GM12878 (cell line): ENCODE data around the gene KLK8. TPM values are rescaled to one million over a fixed set of nuclear protein-coding genes. Genes with fewer than 3 reads are reported as not detected.

Source experiments
- ATAC-seq: fragments of 200-7000 bp; cut with Tn5 transposase; 3 replicates; pipeline ENCODE4 v1.9.1; 2020; ENCODE audit warnings: mild to moderate bottlenecking, moderate library complexity
- BruUV-seq: library from RNA; stranded (reverse); fragments of 400-500 nt; replicated peaks from 2 replicates; lab custom pipeline; 2021; lab: Mats Ljungman, UMichigan
- CTCF ChIA-PET: fragments of 300-600 bp; sonication (Branson Sonifier 250); formaldehyde crosslinking; extraction: SDS; loops from one replicate; lab custom pipeline; 2021; ENCODE audit warnings: inconsistent platforms; lab: Yijun Ruan, JAX
- POLR2A ChIA-PET: fragments of 350-600 bp; formaldehyde crosslinking; extraction: SDS; loops from one replicate; lab custom pipeline; 2021; ENCODE audit warnings: inconsistent platforms; lab: Charles Lee
- RAD21 ChIA-PET: fragments of 300-600 bp; sonication (Branson Sonifier 250); formaldehyde crosslinking; loops from one replicate; lab custom pipeline; 2023; ENCODE audit warnings: antibody characterized with exemption; ENCODE audit not compliant: unreplicated experiment; lab: Charles Lee
- SMC1A ChIA-PET: fragments of 300-600 bp; sonication (Branson Sonifier 250); formaldehyde crosslinking; loops from one replicate; lab custom pipeline; 2023; ENCODE audit not compliant: unreplicated experiment, uncharacterized antibody; lab: Charles Lee
- DNase-seq: peaks from one replicate; pipeline ENCODE4 v3.0.0-alpha.2; 2011; ENCODE audit warnings: low read depth, low spot score
- FAIRE-seq: peaks from 3 replicates; lab custom pipeline; 2011; peaks lifted over from hg19 to GRCh38; lab: Jason Lieb, UNC
- H2AFZ ChIP-seq: 2 replicates; pipeline ENCODE4 v1.6.0; 2011; ENCODE audit warnings: low read depth, low read length, control low read depth; ENCODE audit not compliant: control insufficient read depth
- H3K27ac ChIP-seq: 2 replicates; pipeline ENCODE4 v1.5.1; 2011; ENCODE audit warnings: control low read depth; ENCODE audit not compliant: control insufficient read depth, insufficient read depth
- H3K27me3 ChIP-seq, 2 experiments: replicated peaks in 1 of 2; 2 replicates each; pipeline versions ENCODE4 v1.6.0 to v1.6.1; 2011; ENCODE audit warnings: low read length in 1 of 2; ENCODE audit not compliant: control insufficient read depth in 2 of 2, insufficient read depth in 2 of 2
- H3K36me3 ChIP-seq, 2 experiments: 2 replicates each; pipeline ENCODE4 v1.5.1; 2011; ENCODE audit warnings: low read length in 1 of 2; ENCODE audit not compliant: control insufficient read depth in 2 of 2, insufficient read depth in 2 of 2
- H3K4me1 ChIP-seq: 2 replicates; pipeline ENCODE4 v1.6.1; 2011; ENCODE audit warnings: mild to moderate bottlenecking, low read length, moderate library complexity, mixed read lengths; ENCODE audit not compliant: control insufficient read depth, insufficient read depth
- H3K4me2 ChIP-seq: 2 replicates; pipeline ENCODE4 v1.6.0; 2011; ENCODE audit warnings: control low read depth; ENCODE audit not compliant: control insufficient read depth, insufficient read depth
- H3K4me3 ChIP-seq: fragments of 200-600 bp; sonication (generic); 2 replicates; pipeline ENCODE4 v1.5.1; 2016
- H3K79me2 ChIP-seq: 2 replicates; pipeline ENCODE4 v1.6.0; 2011; ENCODE audit warnings: low read length; ENCODE audit not compliant: control insufficient read depth, insufficient read depth
- H3K9ac ChIP-seq: 2 replicates; pipeline ENCODE4 v1.8.0; 2011; ENCODE audit warnings: low read length, control low read depth, mixed read lengths; ENCODE audit not compliant: control insufficient read depth, insufficient read depth
- H3K9me3 ChIP-seq: replicated peaks from 3 replicates; pipeline ENCODE4 v1.5.1; 2011; ENCODE audit warnings: mild to moderate bottlenecking, low read length; ENCODE audit not compliant: control insufficient read depth, insufficient read depth
- H4K20me1 ChIP-seq: 2 replicates; pipeline ENCODE4 v1.6.0; 2011; ENCODE audit not compliant: control insufficient read depth, insufficient read depth
- ASH2L ChIP-seq: fragments of 300-600, 200-600 bp; sonication (generic); IDR thresholded peaks from 2 replicates; pipeline ENCODE4 v1.6.1; 2017; ENCODE audit warnings: low read depth, mild to moderate bottlenecking, borderline replicate concordance
- CEBPB ChIP-seq, 2 experiments: fragments of 150-350 bp in 1 of 2; IDR thresholded peaks; 2 replicates each; pipeline ENCODE4 v1.6.1; 2012 to 2014; ENCODE audit warnings: low read depth in 2 of 2, low read length in 2 of 2, borderline replicate concordance in 1 of 2, inconsistent platforms in 1 of 2
- FOXM1 ChIP-seq: IDR thresholded peaks from 2 replicates; pipeline ENCODE4 v1.6.1; 2012; ENCODE audit warnings: low read depth, mild to moderate bottlenecking, inconsistent platforms, low read length, moderate library complexity
- LARP7 ChIP-seq: fragments of 450-650 bp; IDR thresholded peaks from 2 replicates; pipeline ENCODE4 v1.6.1; 2017; ENCODE audit warnings: mild to moderate bottlenecking
- NBN ChIP-seq: fragments of 450-650 bp; IDR thresholded peaks from 2 replicates; pipeline ENCODE4 v1.6.1; 2016
- NFYA ChIP-seq: IDR thresholded peaks from 2 replicates; pipeline ENCODE4 v1.6.1; 2011; ENCODE audit warnings: low read depth, mild to moderate bottlenecking, low read length, improper control_type of control experiment, borderline replicate concordance
- RCOR1 ChIP-seq: conservative IDR thresholded peaks from 2 replicates; pipeline ENCODE4 v1.6.1; 2012; ENCODE audit warnings: low read depth, low read length, improper control_type of control experiment
- SMAD5 ChIP-seq: IDR thresholded peaks from 2 replicates; pipeline ENCODE4 v1.6.1; 2016; ENCODE audit warnings: antibody characterized with exemption, low read depth
- SRF ChIP-seq, 2 experiments: IDR thresholded peaks; 2 replicates each; pipeline ENCODE4 v1.6.1; 2011; ENCODE audit warnings: low read depth in 2 of 2, low read length in 2 of 2, mild to moderate bottlenecking in 1 of 2, moderate library complexity in 1 of 2
- SUZ12 ChIP-seq: fragments of 200-600 bp; sonication (generic); IDR thresholded peaks from one replicate; pipeline ENCODE4 v1.6.1; 2018; ENCODE audit warnings: antibody characterized with exemption, mild to moderate bottlenecking; ENCODE audit not compliant: unreplicated experiment
- YY1 ChIP-seq: IDR thresholded peaks from 2 replicates; pipeline ENCODE4 v1.6.1; 2011; ENCODE audit warnings: low read depth, mild to moderate bottlenecking, low read length
- ZNF274 ChIP-seq: IDR thresholded peaks from one replicate; pipeline ENCODE4 v1.8.0; 2011; ENCODE audit not compliant: insufficient read length, insufficient read depth
- WGBS: methylation state at CpG from one replicate; pipeline ENCODE4 v1.1.6; 2016; ENCODE audit warnings: low lambda C conversion rate; ENCODE audit not compliant: insufficient replicate concordance, insufficient coverage; ENCODE audit errors: missing lambda C conversion rate; 5-methylcytosine and 5-hydroxymethylcytosine counted together
- in situ Hi-C: fragments of 300-500 bp; cut with MboI; formaldehyde crosslinking; loops from 9 replicates; pipeline ENCODE4 v1.14.3; 2018; ENCODE audit warnings: mixed read lengths
- intact Hi-C: fragments of 100-400 bp; cut with micrococcal nuclease; formaldehyde crosslinking; loops from one replicate; pipeline ENCODE4 v1.14.2; 2022; ENCODE audit not compliant: unreplicated experiment
- polyA plus RNA-seq, 11 experiments: library from polyadenylated mRNA; depleted of rRNA in 4 of 11; unstranded in 6 of 11; stranded (reverse) in 5 of 11; fragments of >200 nt; fragmentation: Nextera tagmentation in 4 of 11; fragmentation: Illumina TruSeq in 1 of 11; extraction: Ambion mirVana in 4 of 11; extraction: Trizol in 1 of 11; gene quantifications; 1 replicate in 1 of 11; 2 replicates in 10 of 11; pipeline versions ENCODE4 v1.2.1 to v1.2.3, GENCODE V29; 2011 to 2016; ENCODE audit warnings: inconsistent platforms in 2 of 11, missing spikeins in 2 of 11, low read depth in 1 of 11
- total RNA-seq, 4 experiments: library from RNA; depleted of rRNA in 3 of 4; stranded (reverse); fragments of >200 nt in 3 of 4; fragmentation: Illumina TruSeq in 1 of 4; extraction: Trizol in 1 of 4; gene quantifications; 2 replicates each; pipeline versions ENCODE4 v1.2.1 to v1.2.3, GENCODE V29; 2013 to 2021
- TF ChIP-seq, protein P1 (sequence below): IDR thresholded peaks from 2 replicates; pipeline ENCODE4 v1.6.1; 2012; ENCODE audit warnings: low read depth, low read length, improper control_type of control experiment
- TF ChIP-seq, protein P2 (sequence below): fragments of 450-650 bp; IDR thresholded peaks from 2 replicates; pipeline ENCODE4 v1.6.1; 2018; ENCODE audit warnings: borderline replicate concordance, mild to moderate bottlenecking; ENCODE audit not compliant: partially characterized antibody

KLK8 gene
- total and polyA plus RNA-seq, 10 of the 15 experiments (the other 5 are each of a cell fraction or from before 2014, with no cell fraction given), result not detected

DNA sequence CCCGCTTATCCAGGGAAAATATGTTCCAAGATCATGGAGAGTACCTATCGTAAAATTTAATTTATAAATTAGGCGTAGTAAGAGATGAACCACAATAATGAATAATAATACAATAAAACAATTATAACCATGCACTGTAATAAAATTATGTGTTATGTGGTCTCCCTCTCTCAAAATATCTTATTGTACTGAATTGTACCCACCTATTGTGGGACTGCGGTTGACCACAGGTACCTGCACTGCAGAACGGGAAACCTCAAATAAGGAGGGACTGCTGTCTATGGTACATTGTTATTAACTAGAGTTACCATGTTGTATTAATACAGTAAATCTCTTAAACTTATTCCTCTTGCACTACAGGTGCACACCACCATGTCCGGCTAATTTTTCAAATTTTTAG, 38.7 kb upstream of the KLK8 start:
- Histone ChIP-seq H3K4me2 (no peak overlapping the region), H3K9me3 (no peaks in the 10 kb centered on the region), H3K27me3 (no peaks in the 10 kb centered on the region), H3K36me3 (no peaks in the 10 kb centered on the region), H4K20me1 (no peaks in the 10 kb centered on the region), H2AFZ (no peak overlapping the region), H3K4me3 (no peak overlapping the region), H3K4me1 (no peaks in the 10 kb centered on the region), H3K79me2 (no peaks in the 10 kb centered on the region), H3K27ac (no peak overlapping the region), H3K9ac (no peak overlapping the region)
- no peak for ATAC-seq
- in situ Hi-C loops (no loop called here), intact Hi-C loops (no loop called here)
- FAIRE-seq, result no peak
- no TSS peak for BruUV-seq
- 70% methylated on average over 6 of the region's 6 CpGs for WGBS
- RAD21 ChIA-PET, result no interaction called here
- CTCF ChIA-PET, result no interaction called here
- SMC1A ChIA-PET, result no interaction called here
- no peak for DNase-seq
- POLR2A ChIA-PET, result no interaction called here
- no peak for TF ChIP-seq SUZ12
- TF ChIP-seq, protein P1, sequence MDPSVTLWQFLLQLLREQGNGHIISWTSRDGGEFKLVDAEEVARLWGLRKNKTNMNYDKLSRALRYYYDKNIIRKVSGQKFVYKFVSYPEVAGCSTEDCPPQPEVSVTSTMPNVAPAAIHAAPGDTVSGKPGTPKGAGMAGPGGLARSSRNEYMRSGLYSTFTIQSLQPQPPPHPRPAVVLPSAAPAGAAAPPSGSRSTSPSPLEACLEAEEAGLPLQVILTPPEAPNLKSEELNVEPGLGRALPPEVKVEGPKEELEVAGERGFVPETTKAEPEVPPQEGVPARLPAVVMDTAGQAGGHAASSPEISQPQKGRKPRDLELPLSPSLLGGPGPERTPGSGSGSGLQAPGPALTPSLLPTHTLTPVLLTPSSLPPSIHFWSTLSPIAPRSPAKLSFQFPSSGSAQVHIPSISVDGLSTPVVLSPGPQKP, result no peak
- TF ChIP-seq ZNF274, result no peak

DNA sequence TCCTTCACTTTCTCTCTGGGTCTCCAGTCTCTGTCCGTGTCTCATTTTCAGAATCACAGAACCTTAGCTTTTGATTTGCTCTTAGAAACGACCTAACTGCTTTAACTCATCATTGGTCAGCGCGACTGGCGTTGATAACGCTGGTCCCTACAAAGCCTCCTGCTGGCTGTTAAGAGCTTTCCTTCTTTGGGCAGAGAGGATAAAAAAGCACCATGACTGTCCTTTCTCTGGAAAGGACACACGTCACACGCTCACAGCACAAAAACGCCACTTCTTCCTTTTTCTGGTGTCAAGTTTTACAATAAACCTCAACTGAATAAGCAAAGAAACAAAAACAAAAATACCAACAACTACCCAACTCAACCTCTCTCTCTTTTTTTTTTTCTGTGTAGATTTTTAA, 35.1 kb upstream of the KLK8 start:
- no peaks in the 10 kb centered on the region; a peak in 1 of 4 replicates for H3K27me3 ChIP-seq
- H3K4me1 ChIP-seq, result no peaks in the 10 kb centered on the region
- no peaks in the 10 kb centered on the region for H3K79me2 ChIP-seq
- intact Hi-C loops, result no loop called here
- H3K36me3 ChIP-seq, result no peaks in the 10 kb centered on the region
- CTCF ChIA-PET, result no interaction called here
- WGBS, result 41% methylated on average over 9 of the region's 9 CpGs
- no peaks in the 10 kb centered on the region for H3K9me3 ChIP-seq
- no TSS peak for BruUV-seq
- no peak for DNase-seq
- no peak for FAIRE-seq
- H3K27ac ChIP-seq, result no peak overlapping the region
- H2AFZ ChIP-seq, result no peak overlapping the region
- no peak overlapping the region for H3K4me3 ChIP-seq
- in situ Hi-C loops, result no loop called here
- no peak overlapping the region for H3K4me2 ChIP-seq
- POLR2A ChIA-PET, result no interaction called here
- RAD21 ChIA-PET, result no interaction called here
- ATAC-seq, result no peak
- H3K9ac ChIP-seq, result no peak overlapping the region
- H4K20me1 ChIP-seq, result no peaks in the 10 kb centered on the region
- SMC1A ChIA-PET, result no interaction called here
- TF ChIP-seq FOXM1 (no peak), LARP7 (no peak), ASH2L (no peak), SRF (IDR thresholded peaks at IDR 0.05; ENCODE audit: low read depth in 2 of 2, low read length in 2 of 2) (no peak), CEBPB (IDR thresholded peaks at IDR 0.05; ENCODE audit: borderline replicate concordance in 1 of 2, low read depth in 2 of 2, low read length in 2 of 2) (no peak), SMAD5 (no peak), NFYA (no peak), RCOR1 (no peak), ZNF274 (no peak), YY1 (no peak), NBN (no peak)
- TF ChIP-seq, protein P2, sequence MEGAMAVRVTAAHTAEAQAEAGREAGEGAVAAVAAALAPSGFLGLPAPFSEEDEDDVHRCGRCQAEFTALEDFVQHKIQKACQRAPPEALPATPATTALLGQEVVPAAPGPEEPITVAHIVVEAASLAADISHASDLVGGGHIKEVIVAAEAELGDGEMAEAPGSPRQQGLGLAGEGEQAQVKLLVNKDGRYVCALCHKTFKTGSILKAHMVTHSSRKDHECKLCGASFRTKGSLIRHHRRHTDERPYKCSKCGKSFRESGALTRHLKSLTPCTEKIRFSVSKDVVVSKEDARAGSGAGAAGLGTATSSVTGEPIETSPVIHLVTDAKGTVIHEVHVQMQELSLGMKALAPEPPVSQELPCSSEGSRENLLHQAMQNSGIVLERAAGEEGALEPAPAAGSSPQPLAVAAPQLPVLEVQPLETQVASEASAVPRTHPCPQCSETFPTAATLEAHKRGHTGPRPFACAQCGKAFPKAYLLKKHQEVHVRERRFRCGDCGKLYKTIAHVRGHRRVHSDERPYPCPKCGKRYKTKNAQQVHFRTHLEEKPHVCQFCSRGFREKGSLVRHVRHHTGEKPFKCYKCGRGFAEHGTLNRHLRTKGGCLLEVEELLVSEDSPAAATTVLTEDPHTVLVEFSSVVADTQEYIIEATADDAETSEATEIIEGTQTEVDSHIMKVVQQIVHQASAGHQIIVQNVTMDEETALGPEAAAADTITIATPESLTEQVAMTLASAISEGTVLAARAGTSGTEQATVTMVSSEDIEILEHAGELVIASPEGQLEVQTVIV, result no peak
